HUES48 (cell line): Measurements from ENCODE around the gene DRC7.

ENCODE experiments used
- H3K27ac ChIP-seq: one replicate; pipeline ENCODE4 v1.7.0; 2013; ENCODE audit warnings: low read depth, low read length, inconsistent platforms
- H3K27me3 ChIP-seq: 2 replicates; pipeline ENCODE4 v1.6.1; 2013; ENCODE audit warnings: mild to moderate bottlenecking, low read length; ENCODE audit not compliant: control insufficient read depth, insufficient read depth
- H3K36me3 ChIP-seq: 2 replicates; pipeline ENCODE4 v1.6.1; 2013; ENCODE audit warnings: low read length; ENCODE audit not compliant: control insufficient read depth, insufficient read depth
- H3K4me1 ChIP-seq: 2 replicates; pipeline ENCODE4 v1.6.1; 2013; ENCODE audit warnings: mild to moderate bottlenecking, low read length; ENCODE audit not compliant: control insufficient read depth, insufficient read depth
- H3K4me3 ChIP-seq: 2 replicates; pipeline ENCODE4 v1.5.1; 2013; ENCODE audit warnings: mild to moderate bottlenecking, low read depth, low read length
- H3K9ac ChIP-seq: 2 replicates; pipeline ENCODE4 v1.6.1; 2013; ENCODE audit warnings: mild to moderate bottlenecking, low read depth, low read length, moderate library complexity
- H3K9me3 ChIP-seq: 2 replicates; pipeline ENCODE4 v1.6.1; 2013; ENCODE audit warnings: low read length; ENCODE audit not compliant: control insufficient read depth, insufficient read depth

DRC7 gene

DNA sequence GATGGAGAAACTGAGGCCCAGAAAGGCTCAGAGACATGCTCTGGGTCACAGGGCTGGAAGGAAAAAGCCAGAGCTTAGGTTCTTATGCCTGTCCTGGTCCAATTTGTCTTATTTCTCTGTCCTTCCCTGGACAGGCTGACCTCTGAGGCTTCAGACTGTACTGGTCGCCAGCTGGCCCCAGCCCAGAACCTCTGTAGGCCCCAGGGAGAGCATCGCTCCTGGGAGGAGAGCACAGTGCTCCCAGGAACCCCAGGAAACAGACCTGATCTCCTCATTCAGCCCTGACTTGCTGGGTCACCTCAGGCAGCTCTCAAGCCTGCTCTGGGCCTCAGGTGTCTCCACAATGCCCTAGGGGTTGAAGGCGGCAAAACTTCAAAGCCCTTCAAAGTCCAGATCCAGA is 4.9 kb downstream of the DRC7 start:
- Histone ChIP-seq H3K36me3 (no peaks in the 10 kb centered on the region), H3K27me3 (no peaks in the 10 kb centered on the region), H3K9me3 (no peaks in the 10 kb centered on the region), H3K9ac (no peak overlapping the region), H3K27ac (no peak overlapping the region), H3K4me1 (no peaks in the 10 kb centered on the region), H3K4me3 (no peak overlapping the region)

DNA sequence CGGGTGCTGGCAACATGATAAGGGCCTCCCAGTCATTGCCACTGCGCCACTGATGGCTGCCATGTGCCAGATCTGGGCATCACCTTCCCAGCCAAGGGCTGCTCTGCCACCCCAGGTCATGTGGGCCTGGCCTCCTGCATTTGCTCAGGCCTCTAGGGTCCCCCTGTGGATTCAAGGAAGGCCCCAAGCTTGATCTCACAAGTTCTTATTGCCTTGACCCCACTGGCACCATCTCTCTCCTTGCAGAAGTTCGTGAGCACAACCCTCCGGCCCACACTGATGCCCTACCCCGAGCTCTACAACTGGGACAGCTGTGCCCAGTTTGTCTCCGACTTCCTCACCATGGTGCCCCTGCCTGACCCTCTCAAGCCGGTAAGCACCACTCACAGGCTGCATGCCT is 5.3 kb downstream of the DRC7 start:
- no peaks in the 10 kb centered on the region for H3K36me3 ChIP-seq
- no peaks in the 10 kb centered on the region for H3K9me3 ChIP-seq
- no peak overlapping the region for H3K4me3 ChIP-seq
- no peaks in the 10 kb centered on the region for H3K27me3 ChIP-seq
- H3K4me1 ChIP-seq, result no peaks in the 10 kb centered on the region
- no peak overlapping the region for H3K9ac ChIP-seq
- no peak overlapping the region for H3K27ac ChIP-seq

DNA sequence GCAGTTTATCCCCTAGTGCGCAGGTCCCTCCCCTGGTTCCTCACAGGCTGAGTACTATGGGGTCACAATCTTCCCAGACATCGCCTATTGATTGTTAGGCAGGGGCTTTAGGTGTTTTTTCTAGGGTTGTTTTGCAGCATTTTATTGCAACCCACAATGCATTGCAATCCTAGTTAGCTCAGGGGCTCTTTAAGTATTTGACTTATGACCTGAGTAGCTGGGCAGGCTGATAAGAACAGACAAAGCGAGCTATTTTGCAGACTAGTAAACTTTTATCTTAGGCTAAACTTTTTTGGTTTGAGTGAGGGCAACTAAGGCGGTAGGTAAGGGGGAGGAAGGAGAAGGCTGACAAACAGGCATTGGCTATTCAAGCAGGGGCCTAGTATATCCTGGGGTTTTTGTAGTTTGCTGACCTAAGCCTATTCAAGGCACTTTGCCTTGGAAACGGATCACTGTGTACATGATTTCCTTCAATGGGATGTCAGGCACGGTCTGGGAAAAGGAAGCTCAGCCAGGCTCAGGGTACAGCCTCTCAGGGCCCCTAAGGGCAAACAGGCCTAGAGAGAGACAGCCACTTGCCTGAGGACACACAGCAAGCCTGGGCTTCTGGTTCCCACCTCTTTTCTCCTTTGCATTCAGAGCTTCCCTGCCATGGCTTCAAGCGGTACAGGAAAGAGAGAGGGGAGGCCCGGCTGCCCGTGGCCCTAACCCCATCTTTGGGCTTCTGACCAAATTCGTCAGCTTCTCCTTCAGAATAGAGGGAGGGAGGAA is 6.4 kb downstream of the DRC7 start:
- H3K27ac ChIP-seq, result no peak overlapping the region
- no peak overlapping the region for H3K9ac ChIP-seq
- H3K27me3 ChIP-seq, result no peaks in the 10 kb centered on the region
- H3K9me3 ChIP-seq, result no peaks in the 10 kb centered on the region
- no peaks in the 10 kb centered on the region for H3K4me1 ChIP-seq
- H3K36me3 ChIP-seq, result no peaks in the 10 kb centered on the region
- no peak overlapping the region for H3K4me3 ChIP-seq

DNA sequence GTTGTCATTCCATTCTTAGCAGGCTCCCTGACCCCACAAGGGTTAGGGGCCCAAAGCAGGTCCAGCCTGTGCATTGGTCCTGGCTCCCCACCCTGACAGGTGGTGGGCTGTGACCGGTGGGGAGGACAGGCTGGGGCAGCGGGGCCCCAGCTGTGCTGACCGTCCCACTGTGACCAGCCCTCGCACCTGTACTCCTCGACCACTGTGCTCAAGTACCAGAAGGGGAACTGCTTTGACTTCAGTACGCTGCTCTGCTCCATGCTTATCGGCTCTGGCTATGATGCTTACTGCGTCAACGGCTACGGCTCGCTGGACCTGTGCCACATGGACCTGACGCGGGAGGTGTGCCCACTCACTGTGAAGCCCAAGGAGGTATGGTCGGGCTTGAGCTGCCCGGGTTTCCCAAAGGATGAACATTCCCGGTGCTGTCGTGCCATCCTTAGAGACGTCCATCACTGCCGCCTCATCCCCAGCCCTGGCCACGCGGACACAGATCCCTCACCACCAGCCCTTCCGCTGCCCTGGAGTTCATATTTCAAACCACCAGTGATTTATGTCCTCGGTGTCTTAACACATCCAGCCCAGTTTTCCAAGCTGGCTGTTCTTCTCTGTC is 7.3 kb downstream of the DRC7 start:
- no peak overlapping the region for H3K4me3 ChIP-seq
- no peaks in the 10 kb centered on the region for H3K27me3 ChIP-seq
- no peak overlapping the region for H3K27ac ChIP-seq
- no peaks in the 10 kb centered on the region for H3K4me1 ChIP-seq
- no peaks in the 10 kb centered on the region for H3K36me3 ChIP-seq
- no peak overlapping the region for H3K9ac ChIP-seq
- no peaks in the 10 kb centered on the region for H3K9me3 ChIP-seq

DNA sequence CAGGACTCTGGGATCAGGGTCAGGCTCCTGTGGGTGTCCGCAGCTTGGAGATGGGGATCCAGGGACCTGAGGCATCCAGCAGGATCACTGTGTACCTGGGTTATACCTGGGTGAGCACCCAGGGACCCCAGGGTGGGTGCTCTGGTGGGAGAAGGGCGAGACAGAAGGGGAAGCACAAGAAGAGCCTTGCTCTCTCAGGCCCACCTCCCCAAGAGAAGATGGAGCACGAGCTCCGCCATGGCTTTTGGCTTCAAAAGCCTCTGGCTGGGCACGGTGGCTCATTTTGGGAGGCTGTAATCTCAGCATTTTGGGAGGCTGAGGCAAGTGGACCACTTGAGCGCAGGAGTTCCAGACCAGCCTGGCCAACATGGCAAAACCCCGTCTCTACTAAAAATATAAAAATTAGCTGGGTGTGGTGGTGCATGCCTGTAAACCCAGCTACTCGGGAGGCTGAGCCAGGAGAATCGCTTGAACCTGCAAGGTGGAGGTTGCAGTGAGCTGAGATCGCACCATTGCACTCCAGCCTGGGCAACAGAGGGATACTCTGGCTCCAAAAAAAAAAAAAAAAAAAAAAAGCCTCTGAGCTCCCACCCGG is 8.9 kb downstream of the DRC7 start:
- Histone ChIP-seq H3K4me3 (no peak overlapping the region), H3K36me3 (no peaks in the 10 kb centered on the region), H3K27me3 (no peaks in the 10 kb centered on the region), H3K9ac (no peak overlapping the region), H3K4me1 (no peaks in the 10 kb centered on the region), H3K27ac (no peak overlapping the region), H3K9me3 (no peaks in the 10 kb centered on the region)

DNA sequence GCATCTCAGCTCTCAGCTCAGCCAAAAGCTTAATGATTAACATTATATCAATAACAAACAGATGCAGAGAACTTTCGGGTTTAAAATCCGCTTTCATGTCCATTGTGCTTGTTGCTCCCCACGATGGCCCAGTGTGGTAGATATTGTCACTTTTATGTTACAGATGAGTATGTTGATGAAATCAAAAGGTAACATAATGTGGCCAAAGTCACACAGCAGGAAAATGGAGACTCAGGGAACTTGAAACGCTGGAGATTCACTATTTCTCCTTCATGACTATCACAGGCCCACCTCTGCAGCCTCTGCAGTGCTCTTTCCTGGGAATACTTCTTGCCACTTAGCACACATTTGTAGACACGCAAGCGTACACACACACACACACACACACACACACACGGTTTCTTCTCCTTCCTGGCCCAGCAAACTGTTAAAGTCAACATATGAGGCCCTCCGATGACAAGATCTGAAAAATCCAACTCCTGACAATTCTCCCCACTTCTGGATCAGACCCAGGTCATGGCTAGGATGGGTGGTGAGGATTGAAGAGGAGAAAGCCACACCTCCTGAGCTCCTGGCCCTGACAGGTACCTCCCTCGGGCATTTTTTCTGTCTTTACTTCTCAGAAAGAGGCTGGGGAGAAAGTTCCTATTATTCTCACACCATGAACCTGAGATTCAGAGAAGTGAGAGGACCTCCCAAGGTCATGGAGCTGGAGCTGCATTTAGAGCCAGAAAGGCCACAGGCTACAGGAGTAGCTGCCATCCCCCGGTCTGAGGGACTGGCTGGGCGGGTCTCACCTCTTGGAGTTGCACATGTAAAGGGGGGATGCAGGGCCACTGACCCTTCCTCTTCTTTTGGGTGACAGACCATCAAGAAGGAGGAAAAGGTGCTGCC is 9.7 kb downstream of the DRC7 start:
- H3K27ac ChIP-seq, result no peak overlapping the region

DNA sequence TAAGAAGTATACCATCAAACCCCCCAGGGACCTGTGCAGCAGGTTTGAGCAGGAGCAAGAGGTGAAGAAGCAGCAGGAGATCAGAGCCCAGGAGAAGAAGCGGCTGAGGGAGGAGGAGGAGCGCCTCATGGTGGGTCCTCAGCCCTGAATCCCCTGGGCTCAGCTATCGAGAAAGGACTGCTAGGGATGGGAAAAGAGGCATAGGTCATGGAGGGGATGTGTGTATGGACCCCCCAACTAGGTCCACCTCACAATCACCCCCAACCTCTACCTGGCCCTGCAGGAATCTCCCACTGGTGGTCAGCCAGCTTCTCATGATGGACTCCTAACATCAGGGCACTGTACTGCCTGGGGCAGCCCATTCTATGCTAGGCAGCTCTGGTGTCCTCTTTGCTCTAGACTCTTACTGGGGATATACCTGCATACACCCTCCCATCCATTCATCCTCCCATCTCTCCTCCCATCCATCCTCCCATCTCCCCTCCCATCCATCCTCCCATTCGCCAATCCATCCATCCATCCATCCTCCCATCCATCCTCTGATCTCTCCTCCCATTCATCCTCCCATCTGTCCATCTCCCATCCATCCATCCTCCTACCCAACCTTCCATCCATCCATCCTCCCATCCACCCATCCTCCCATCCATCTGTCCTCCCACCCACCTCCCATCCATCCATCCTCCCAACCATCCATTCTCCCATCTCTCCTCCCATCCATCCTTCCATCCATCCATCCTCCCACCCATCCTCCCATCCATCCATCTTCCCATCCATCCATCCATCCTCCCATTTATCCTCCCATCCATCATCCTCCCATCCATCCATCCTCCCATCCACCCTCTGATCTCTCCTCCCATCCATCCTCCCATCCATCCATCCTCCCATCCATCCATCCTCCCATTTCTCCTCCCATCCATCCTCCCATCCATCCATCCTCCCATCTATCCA is 10.6 kb downstream of the DRC7 start:
- Histone ChIP-seq H3K27me3 (no peaks in the 10 kb centered on the region), H3K9me3 (no peaks in the 10 kb centered on the region), H3K36me3 (no peaks in the 10 kb centered on the region), H3K9ac (no peak overlapping the region), H3K4me1 (no peaks in the 10 kb centered on the region), H3K4me3 (no peak overlapping the region), H3K27ac (no peak overlapping the region)

More for the DNA sequence above, 9.7 kb downstream of the DRC7 start:
- Histone ChIP-seq H3K4me1 (no peaks in the 10 kb centered on the region), H3K9me3 (no peaks in the 10 kb centered on the region), H3K36me3 (no peaks in the 10 kb centered on the region), H3K27me3 (no peaks in the 10 kb centered on the region), H3K9ac (no peak overlapping the region), H3K4me3 (no peak overlapping the region)

DNA sequence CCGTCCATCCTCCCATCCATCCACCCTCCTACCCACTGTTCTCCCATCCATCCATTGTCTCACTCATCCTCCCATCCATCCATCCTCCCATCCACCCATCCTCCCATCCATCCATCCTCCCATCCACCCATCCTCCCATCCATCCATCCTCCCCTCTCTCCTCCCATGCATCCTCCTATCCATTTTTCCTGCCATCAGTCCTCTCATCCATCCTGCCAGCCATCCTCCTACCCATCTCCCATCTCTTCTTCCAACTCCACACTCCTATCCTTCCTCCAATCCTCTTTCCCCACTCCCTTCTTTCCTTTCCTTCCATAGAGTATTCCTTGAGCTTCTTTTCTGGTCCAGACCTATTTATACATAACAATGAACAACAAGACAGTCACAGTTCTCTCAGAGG is 12.1 kb downstream of the DRC7 start:
- no peaks in the 10 kb centered on the region for H3K4me1 ChIP-seq
- no peaks in the 10 kb centered on the region for H3K9me3 ChIP-seq
- no peaks in the 10 kb centered on the region for H3K36me3 ChIP-seq
- no peak overlapping the region for H3K9ac ChIP-seq
- H3K4me3 ChIP-seq, result no peak overlapping the region
- H3K27me3 ChIP-seq, result no peaks in the 10 kb centered on the region
- no peak overlapping the region for H3K27ac ChIP-seq

DNA sequence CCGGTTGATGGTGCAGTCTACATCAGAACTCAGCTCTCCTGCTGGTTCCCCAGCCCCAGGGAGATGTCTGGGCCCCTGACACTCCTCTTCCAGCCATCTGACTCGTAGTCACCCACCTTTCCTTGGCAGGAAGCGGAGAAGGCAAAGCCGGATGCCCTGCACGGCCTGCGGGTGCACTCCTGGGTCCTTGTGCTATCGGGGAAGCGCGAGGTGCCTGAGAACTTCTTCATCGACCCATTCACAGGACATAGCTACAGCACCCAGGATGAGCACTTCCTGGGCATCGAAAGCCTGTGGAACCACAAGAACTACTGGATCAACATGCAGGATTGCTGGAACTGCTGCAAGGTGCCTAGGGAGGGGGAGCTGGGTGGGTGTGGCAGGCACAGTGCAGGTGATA is 12.7 kb downstream of the DRC7 start:
- H3K27me3 ChIP-seq, result no peaks in the 10 kb centered on the region
- H3K9ac ChIP-seq, result no peak overlapping the region
- H3K27ac ChIP-seq, result no peak overlapping the region
- no peaks in the 10 kb centered on the region for H3K9me3 ChIP-seq
- no peaks in the 10 kb centered on the region for H3K4me1 ChIP-seq
- no peaks in the 10 kb centered on the region for H3K36me3 ChIP-seq
- H3K4me3 ChIP-seq, result no peak overlapping the region

DNA sequence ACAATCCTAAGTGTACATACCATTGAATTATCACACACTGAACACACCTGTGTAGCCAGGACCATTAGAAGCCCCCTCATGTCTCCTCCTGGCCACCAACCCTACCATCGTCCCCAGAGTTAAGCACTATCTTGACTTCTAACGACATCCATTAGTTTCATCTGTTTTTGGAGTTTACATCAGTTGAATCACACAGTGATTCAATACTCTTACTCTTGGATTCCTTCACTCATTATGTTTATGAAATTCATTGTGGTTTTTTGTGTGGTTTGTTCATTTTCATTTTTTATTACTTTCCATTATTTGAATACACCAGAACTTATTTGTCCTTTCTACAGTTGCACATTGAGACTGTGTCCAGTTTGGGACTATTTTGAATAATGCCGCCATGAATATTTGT is 13.6 kb downstream of the DRC7 start:
- Histone ChIP-seq H3K4me3 (no peak overlapping the region), H3K9me3 (no peaks in the 10 kb centered on the region), H3K36me3 (no peaks in the 10 kb centered on the region), H3K4me1 (no peaks in the 10 kb centered on the region), H3K9ac (no peak overlapping the region), H3K27me3 (no peaks in the 10 kb centered on the region), H3K27ac (no peak overlapping the region)
